ENCODE results near the gene SEPTIN3. TPM values are rescaled to one million over a fixed set of nuclear protein-coding genes. Genes with fewer than 3 reads are reported as not detected.

Gene SEPTIN3
- total and polyA plus RNA-seq, 10 of the 15 experiments (the other 5 are each of a cell fraction or from before 2014, with no cell fraction given), result 0.05 to 3.1 (median 0.87) TPM

GRCh38 chr22:41928593-41929417, 40.4 kb upstream of the SEPTIN3 start (continued):
- TF ChIP-seq CUX1 (IDR thresholded peaks at IDR 0.05; ENCODE audit: insufficient replicate concordance, low read depth, low read length), result no peak
- TF ChIP-seq NRF1 (conservative IDR thresholded peaks at IDR 0.05; ENCODE audit: low read depth, low read length), result no peak
- TF ChIP-seq BRCA1 (IDR thresholded peaks at IDR 0.05; ENCODE audit: low read depth, low read length), result no peak
- TF ChIP-seq JUND (IDR thresholded peaks at IDR 0.05; ENCODE audit: low read depth, low read length), result no peak
- TF ChIP-seq IRF3 (IDR thresholded peaks at IDR 0.05), result no peak
- TF ChIP-seq IKZF2 (IDR thresholded peaks at IDR 0.05), result peak in 1 of 2 experiments; percentile 17; a peak in 1 of 4 replicates
- no peak for TF ChIP-seq NR2C1 (IDR thresholded peaks at IDR 0.05)
- TF ChIP-seq ZNF24 (IDR thresholded peaks at IDR 0.05), result no peak
- peak; percentile 82 for TF ChIP-seq ATF7 (IDR thresholded peaks at IDR 0.05; ENCODE audit: low read depth)
- 0 out of 2 replicates have a peak, but pooled peaks have one; percentile 13 for TF ChIP-seq TCF3 (IDR thresholded peaks at IDR 0.05; ENCODE audit: borderline replicate concordance, insufficient read depth, low read depth, low read length)
- no peak for TF ChIP-seq BMI1 (IDR thresholded peaks at IDR 0.05; ENCODE audit: borderline replicate concordance)
- no peak for TF ChIP-seq TARDBP (IDR thresholded peaks at IDR 0.05; ENCODE audit: borderline replicate concordance)
- no peak for TF ChIP-seq GABPA (IDR thresholded peaks at IDR 0.05; ENCODE audit: low read depth)
- no peak for TF ChIP-seq CHD1 (IDR thresholded peaks at IDR 0.05; ENCODE audit: low read depth, low read length)
- TF ChIP-seq IRF4 (IDR thresholded peaks at IDR 0.05; ENCODE audit: low read depth, low read length), result no peak
- no peak for TF ChIP-seq MXI1 (IDR thresholded peaks at IDR 0.05; ENCODE audit: low read depth, low read length)
- 0 out of 3 replicates have a peak, but pooled peaks have one; percentile 36 for TF ChIP-seq POU2F2 (IDR thresholded peaks at IDR 0.05; ENCODE audit: borderline replicate concordance, low read depth, low read length)
- 0 out of 2 replicates have a peak, but pooled peaks have one; percentile 27 for TF ChIP-seq IKZF1 (conservative IDR thresholded peaks at IDR 0.05)
- no peak for TF ChIP-seq NFXL1 (IDR thresholded peaks at IDR 0.05; ENCODE audit: borderline replicate concordance)

Measured in GM12878 (cell line).